K562 (cell line): Measurements from ENCODE around the gene HOXB7. TPM values are rescaled to one million over a fixed set of nuclear protein-coding genes. Genes with fewer than 3 reads are reported as not detected.
A peak's percentile ranks its signal among the peaks of the same experiment; 100 is the strongest.

ENCODE experiments used
- CBX2 ChIP-seq: fragments of 200-600 bp; sonication (generic); IDR thresholded peaks from one replicate; pipeline ENCODE4 v1.6.1; 2012; ENCODE audit warnings: mild to moderate bottlenecking, low read length, inconsistent platforms; ENCODE audit not compliant: insufficient read depth, poor library complexity, severe bottlenecking
- CEBPZ ChIP-seq: fragments of 150-350 bp; IDR thresholded peaks from 2 replicates; pipeline ENCODE4 v1.6.1; 2014; ENCODE audit warnings: low read depth, mild to moderate bottlenecking, low read length, borderline replicate concordance
- MITF ChIP-seq: IDR thresholded peaks from 2 replicates; pipeline ENCODE4 v1.6.1; 2014; ENCODE audit warnings: antibody characterized with exemption
- OTX1 ChIP-seq: fragments of 450-650 bp; formaldehyde crosslinking; IDR thresholded peaks from 2 replicates; pipeline ENCODE4 v1.4.0; 2022; ENCODE audit warnings: mild to moderate bottlenecking
- SMAD2 ChIP-seq: fragments of 150-350 bp; IDR thresholded peaks from 2 replicates; pipeline ENCODE4 v1.6.1; 2014; ENCODE audit warnings: low read depth, mild to moderate bottlenecking, low read length
- SMC3 ChIP-seq: conservative IDR thresholded peaks from 2 replicates; pipeline ENCODE4 v1.6.1; 2011; ENCODE audit warnings: low read depth, low read length, improper control_type of control experiment; ENCODE audit not compliant: insufficient read depth
- ZNF764 ChIP-seq: fragments of 250-450 bp; sonication (Bioruptor Pico); IDR thresholded peaks from 2 replicates; pipeline ENCODE4 v1.4.0; 2020; ENCODE audit warnings: low read depth, mild to moderate bottlenecking, moderate library complexity
- polyA plus RNA-seq, 8 experiments: library from polyadenylated mRNA; depleted of rRNA in 4 of 8; stranded (reverse) in 5 of 8; unstranded in 3 of 8; fragments of >200 nt; fragmentation: Nextera tagmentation in 2 of 8; fragmentation: Illumina TruSeq in 1 of 8; extraction: Ambion mirVana in 2 of 8; extraction: Trizol in 1 of 8; gene quantifications; 2 replicates each; pipeline versions ENCODE4 v1.2.1 to v1.2.3, GENCODE V29; 2011 to 2014; ENCODE audit warnings: inconsistent platforms in 1 of 8, missing spikeins in 1 of 8
- total RNA-seq, 7 experiments: library from RNA; depleted of rRNA in 6 of 7; stranded (reverse); fragments of >200 nt in 6 of 7; fragmentation: Illumina TruSeq in 2 of 7; extraction: Trizol in 2 of 7; gene quantifications; 2 replicates each; pipeline versions ENCODE4 v1.2.1 to v1.2.3, GENCODE V29; 2011 to 2021; ENCODE audit warnings: low replicate concordance in 1 of 7
- TF ChIP-seq, protein P1 (sequence below), 2 experiments: IDR thresholded peaks; 2 replicates each; pipeline ENCODE4 v1.6.1; 2012; ENCODE audit warnings: improper control_type of control experiment in 2 of 2, low read depth in 2 of 2, low read length in 2 of 2, borderline replicate concordance in 1 of 2
- TF ChIP-seq, protein P2 (sequence below), 2 experiments: fragments of 450-650 bp; IDR thresholded peaks; 2 replicates each; pipeline ENCODE4 v1.6.1; 2016; ENCODE audit warnings: mild to moderate bottlenecking in 2 of 2, borderline replicate concordance in 1 of 2, low read depth in 1 of 2, moderate library complexity in 1 of 2

The HOXB7 gene
- total and polyA plus RNA-seq, 9 of the 15 experiments (the other 6 are each of a cell fraction or from before 2014, with no cell fraction given), result 5.5 to 16.7 (median 8.3) TPM

- TF ChIP-seq CEBPZ, result no peak
- TF ChIP-seq ZNF764, result no peak
- peak; percentile 20; the same call in 1 of the 2 replicates for TF ChIP-seq SMC3
- no peak for TF ChIP-seq CBX2
- TF ChIP-seq SMAD2, result no peak
- TF ChIP-seq OTX1 (CRISPR knock-in tag), result no peak
- TF ChIP-seq, protein P1, sequence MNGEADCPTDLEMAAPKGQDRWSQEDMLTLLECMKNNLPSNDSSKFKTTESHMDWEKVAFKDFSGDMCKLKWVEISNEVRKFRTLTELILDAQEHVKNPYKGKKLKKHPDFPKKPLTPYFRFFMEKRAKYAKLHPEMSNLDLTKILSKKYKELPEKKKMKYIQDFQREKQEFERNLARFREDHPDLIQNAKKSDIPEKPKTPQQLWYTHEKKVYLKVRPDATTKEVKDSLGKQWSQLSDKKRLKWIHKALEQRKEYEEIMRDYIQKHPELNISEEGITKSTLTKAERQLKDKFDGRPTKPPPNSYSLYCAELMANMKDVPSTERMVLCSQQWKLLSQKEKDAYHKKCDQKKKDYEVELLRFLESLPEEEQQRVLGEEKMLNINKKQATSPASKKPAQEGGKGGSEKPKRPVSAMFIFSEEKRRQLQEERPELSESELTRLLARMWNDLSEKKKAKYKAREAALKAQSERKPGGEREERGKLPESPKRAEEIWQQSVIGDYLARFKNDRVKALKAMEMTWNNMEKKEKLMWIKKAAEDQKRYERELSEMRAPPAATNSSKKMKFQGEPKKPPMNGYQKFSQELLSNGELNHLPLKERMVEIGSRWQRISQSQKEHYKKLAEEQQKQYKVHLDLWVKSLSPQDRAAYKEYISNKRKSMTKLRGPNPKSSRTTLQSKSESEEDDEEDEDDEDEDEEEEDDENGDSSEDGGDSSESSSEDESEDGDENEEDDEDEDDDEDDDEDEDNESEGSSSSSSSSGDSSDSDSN (IDR thresholded peaks at IDR 0.05; ENCODE audit: borderline replicate concordance in 1 of 2, low read depth in 2 of 2, low read length in 2 of 2), result peak; percentile 83 to 84; a peak in 3 of 4 replicates
- no peak for TF ChIP-seq MITF
- TF ChIP-seq, protein P2, sequence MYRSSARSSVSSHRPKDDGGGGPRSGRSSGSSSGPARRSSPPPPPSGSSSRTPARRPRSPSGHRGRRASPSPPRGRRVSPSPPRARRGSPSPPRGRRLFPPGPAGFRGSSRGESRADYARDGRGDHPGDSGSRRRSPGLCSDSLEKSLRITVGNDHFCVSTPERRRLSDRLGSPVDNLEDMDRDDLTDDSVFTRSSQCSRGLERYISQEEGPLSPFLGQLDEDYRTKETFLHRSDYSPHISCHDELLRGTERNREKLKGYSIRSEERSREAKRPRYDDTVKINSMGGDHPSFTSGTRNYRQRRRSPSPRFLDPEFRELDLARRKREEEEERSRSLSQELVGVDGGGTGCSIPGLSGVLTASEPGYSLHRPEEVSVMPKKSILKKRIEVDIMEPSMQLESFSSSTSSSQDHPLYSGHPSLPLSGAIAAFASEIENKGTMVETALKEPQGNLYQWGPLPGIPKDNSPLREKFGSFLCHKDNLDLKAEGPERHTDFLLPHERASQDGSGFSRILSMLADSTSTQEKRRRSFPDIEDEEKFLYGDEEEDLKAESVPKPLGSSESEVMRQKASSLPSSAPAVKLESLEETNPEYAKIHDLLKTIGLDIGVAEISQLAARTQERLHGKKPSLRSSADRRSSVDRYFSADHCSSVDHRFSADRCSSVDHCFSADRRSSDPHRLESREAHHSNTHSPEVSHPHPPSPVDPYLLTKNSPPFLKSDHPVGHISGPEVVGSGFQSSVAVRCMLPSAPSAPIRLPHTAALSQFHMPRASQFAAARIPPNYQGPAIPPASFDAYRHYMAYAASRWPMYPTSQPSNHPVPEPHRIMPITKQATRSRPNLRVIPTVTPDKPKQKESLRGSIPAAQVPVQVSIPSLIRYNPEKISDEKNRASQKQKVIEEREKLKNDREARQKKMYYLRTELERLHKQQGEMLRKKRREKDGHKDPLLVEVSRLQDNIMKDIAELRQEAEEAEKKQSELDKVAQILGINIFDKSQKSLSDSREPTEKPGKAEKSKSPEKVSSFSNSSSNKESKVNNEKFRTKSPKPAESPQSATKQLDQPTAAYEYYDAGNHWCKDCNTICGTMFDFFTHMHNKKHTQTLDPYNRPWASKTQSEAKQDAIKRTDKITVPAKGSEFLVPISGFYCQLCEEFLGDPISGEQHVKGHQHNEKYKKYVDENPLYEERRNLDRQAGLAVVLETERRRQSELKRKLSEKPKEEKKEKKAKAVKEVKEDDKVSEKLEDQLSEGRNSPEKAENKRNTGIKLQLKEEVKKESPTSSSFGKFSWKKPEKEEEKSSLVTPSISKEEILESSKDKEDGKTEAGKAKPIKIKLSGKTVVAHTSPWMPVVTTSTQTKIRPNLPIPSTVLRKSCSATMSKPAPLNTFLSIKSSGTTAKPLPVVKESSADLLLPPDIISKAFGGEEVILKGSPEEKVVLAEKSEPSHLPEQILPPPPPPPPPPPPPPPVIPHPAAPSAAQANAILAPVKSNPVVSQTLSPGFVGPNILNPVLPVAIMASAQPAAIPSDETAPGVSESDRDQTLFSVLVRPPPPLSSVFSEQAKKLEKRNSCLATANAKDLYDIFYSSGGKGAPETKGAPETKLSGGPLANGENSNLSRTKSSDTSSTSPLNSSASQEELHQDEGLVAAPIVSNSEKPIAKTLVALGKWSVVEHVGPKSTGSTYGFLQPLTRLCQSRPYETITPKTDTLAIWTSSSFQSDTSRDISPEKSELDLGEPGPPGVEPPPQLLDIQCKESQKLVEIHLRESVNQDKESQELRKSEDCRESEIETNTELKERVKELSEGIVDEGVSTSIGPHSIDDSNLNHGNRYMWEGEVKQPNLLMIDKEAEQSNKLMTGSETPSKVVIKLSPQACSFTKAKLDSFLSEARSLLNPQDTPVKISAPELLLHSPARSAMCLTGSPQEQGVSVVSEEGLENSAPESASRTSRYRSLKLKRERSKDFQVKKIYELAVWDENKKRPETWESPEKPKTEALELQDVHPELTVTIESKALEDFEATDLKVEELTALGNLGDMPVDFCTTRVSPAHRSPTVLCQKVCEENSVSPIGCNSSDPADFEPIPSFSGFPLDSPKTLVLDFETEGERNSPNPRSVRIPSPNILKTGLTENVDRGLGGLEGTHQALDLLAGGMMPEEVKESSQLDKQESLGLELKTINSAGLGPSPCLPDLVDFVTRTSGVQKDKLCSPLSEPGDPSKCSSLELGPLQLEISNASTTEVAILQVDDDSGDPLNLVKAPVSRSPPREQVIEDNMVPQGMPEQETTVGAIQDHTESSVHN (IDR thresholded peaks at IDR 0.05; ENCODE audit: borderline replicate concordance in 1 of 2, low read depth in 1 of 2), result no peak
Observed at GRCh38 chr17:48636177-48637018, 25.6 kb upstream of the HOXB7 start (continued).
